CD4-positive, alpha-beta T cell treated with Interleukin-4 for 1 hour (primary cell): ENCODE results near the gene MGAT4B.

Experiments used
- DNase-seq, 2 donors: peaks; one replicate each; pipeline ENCODE4 v3.0.0-alpha.2; 2020 to 2022

The MGAT4B gene

DNA sequence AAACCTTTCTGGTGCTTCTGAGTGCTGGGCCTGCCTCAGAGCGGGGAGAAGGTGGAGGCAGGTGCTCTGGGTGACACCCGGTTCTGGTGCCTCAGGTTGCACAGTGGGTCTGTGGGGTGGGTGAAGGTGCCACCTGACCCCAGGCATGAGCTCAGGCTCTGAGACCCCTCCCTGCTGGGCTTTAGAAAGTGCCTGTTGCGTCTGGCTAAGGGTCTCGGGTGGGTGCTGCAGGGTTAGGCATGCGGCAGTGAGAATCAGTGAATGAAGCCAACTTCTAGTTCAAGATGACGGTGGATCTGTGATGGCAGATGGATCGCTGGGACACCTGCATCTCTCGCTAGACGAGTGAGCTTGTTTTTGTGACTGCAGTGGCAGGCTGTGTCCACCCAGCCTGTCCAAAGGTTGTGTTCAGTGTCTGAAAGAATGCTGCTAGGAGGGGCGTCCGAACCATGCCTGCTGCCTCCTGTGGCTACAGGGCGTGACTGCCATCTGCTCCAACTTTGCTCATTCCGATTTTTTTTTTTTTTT, 19.1 kb upstream of the MGAT4B start:
- peak in 1 of 2 donors; percentile 5 for DNase-seq

DNA sequence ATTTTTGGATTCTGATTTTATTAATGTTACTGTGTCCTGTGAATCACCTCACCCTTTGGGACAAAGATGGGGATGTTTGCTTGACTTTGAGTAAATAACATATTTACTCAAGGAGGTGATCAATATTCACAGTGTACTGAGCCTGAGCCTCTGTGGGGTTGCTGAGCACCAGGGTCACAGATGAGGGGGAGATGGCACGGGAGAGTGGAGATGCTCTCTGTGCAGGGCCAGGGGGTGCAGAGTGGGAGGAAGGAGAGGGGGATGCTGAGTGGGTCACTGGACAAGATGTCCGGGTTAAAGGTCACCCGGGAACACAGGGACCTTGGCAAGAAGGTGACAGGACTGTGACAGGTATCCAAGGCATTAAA, 18.1 kb upstream of the MGAT4B start:
- DNase-seq, result no peak

DNA sequence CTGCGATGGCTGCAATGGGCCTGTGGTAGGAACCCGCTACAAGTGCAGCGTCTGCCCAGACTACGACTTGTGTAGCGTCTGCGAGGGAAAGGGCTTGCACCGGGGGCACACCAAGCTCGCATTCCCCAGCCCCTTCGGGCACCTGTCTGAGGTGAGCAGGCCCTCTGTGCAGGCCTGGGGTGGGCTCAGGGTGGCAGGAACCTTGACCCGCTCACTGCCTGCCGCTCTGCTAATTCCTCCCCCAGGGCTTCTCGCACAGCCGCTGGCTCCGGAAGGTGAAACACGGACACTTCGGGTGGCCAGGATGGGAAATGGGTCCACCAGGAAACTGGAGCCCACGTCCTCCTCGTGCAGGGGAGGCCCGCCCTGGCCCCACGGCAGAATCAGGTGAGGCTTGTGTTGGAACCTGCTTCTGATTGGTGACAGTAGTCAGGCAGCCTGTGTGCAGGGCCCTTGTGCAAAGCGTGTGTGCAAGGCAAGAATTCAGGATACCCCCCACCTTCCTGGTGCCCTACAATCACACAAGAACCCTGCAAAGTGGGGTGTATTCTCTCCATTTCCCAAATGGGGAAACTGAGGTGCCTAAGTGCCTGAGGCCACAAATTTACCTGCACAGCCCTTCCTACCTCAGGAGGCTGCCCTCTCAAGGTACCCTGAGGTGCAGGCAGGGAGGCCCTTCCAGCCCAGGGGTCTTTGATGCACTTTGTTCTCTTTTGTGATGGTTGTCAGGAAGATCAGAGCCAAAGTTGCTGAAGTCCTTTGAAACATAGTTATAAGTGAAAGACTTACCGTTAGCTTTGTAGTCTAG, 17.5 kb upstream of the MGAT4B start:
- DNase-seq, result no peak

DNA sequence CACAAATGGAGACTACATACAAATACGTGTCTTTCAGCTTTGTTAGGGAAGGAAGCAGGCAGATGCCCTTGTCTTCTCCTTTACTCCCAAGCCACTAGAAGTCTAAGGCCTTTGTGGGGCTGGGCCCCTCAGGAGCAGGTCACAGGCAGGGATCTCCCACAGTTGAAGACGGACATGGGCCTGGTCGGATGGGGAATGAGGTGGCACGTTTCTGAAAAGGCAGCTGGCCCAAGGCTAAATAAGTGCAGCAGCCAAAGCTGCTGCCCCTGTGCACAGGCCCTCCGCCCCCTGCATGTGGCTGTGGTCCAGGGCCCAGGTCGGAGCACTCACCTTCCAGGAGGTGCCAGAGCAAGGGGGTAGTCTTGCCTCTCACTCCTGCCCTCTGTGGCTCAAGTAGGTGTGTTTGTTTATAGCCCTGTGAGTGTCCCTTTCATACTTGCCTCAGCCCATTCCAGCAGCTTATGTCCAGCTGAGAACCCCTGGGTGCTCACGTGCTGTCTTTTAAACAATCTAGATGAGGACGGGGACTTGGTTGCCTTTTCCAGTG, 15.9 kb upstream of the MGAT4B start:
- no peak for DNase-seq

DNA sequence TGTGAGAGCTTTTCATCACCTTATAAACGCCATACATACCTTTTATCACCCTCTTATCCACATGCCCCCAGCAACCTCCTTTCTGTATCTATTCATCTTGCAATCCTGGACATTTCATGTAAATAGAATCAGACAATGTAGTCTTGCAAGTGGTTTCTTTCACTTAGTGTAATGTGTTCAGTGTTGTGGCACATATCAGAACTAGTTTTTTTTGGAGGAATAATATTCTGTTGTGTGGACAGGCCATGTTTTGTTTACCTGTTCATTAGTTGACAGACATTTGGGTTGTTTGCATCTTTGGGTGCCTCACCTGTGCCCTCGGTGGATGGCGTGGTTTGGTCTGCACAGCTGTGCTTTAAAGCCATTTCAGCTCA, 15.4 kb upstream of the MGAT4B start:
- no peak for DNase-seq

DNA sequence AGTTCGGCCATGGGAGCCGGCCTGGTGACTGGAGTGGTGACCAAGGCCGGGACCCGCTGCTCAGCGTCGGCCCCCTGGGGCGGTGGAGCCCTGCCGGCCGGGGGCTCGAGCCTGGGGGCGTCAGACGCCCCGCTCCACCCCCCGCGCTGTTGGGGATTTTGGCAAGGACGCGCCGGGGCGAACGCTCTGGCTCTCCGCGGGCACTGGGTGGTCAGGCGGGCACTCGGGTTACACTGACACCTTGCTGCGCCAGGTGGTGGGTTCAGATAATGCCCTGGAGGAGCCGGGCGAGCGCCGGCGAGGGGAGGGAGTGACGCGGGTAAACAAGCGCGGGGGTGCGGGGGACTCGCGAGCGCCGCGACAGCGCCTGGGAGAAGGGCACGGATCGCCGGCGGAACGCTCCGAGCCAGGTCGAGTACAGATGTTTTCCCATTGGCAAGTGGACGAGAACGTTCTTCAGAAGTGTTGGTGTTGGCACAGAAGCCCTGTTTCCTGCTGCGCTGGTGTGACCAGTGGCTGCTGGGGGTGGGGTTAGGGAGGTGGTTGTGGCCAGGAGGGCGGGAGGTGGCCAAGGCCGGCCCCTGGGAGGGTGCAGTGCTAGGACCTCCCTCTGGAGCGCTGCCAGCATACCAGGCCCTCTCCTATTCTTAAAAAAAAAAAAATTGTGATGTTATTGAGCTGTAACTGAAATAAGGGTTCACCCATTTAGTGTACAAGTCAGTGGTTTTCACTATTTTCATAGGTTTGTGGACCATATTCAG, 14.8 kb upstream of the MGAT4B start:
- DNase-seq, result peak; percentile 91 to 93

DNA sequence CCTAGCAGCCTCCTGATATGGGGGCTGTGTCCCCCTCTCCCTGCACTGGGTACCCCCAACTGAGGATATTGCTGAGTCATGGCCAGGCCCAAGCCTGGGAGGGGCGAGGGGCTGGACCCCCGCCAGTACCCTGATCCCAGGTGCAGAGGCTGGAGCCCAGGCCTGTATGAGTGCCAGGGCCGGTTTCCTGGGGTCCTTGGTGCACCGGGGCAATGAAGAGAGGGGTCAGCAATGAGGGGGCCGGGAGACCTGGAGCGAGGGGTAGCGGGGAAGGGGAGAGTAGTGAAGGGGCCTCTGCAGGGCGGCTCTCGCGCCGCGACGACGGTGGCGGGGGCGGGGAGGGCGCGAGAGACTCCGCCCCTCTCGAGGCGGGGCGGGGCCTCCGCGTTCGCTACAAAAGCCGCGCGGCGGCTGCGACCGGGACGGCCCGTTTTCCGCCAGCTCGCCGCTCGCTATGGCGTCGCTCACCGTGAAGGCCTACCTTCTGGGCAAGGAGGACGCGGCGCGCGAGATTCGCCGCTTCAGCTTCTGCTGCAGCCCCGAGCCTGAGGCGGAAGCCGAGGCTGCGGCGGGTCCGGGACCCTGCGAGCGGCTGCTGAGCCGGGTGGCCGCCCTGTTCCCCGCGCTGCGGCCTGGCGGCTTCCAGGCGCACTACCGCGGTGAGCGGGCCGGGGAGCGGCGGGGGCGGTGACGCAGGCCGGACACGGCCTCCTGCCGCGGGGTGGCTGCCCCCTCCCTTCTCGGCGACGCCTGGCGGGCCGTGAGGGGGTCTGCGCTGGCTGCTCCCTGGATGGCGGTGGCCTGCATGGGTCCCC, 14.0 kb upstream of the MGAT4B start, which contains the start of gene SQSTM1:
TSS of gene SQSTM1 (plus strand) at position 423 of the 815 bp plus-strand sequence. CDS start at position 455, 32 bp downstream.
- DNase-seq, result peak; percentile 84 to 86

DNA sequence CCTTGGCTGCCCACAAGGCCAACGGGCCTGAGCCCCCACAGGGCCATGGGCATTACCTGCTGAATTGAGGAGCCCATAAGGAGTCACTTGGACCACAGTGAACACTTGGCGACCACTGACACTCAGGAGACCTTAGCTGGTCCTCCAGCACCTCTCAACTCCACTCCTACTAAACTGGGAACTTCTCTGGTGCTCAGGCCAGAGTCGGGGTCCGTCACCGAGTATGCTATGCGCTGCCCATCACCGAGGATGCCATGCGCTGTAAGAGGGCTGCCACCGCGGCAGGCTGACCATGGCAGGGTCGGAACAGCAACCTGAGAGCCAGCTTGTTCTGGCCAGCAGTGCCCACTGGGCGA, 13.4 kb upstream of the MGAT4B start:
- DNase-seq, result no peak

DNA sequence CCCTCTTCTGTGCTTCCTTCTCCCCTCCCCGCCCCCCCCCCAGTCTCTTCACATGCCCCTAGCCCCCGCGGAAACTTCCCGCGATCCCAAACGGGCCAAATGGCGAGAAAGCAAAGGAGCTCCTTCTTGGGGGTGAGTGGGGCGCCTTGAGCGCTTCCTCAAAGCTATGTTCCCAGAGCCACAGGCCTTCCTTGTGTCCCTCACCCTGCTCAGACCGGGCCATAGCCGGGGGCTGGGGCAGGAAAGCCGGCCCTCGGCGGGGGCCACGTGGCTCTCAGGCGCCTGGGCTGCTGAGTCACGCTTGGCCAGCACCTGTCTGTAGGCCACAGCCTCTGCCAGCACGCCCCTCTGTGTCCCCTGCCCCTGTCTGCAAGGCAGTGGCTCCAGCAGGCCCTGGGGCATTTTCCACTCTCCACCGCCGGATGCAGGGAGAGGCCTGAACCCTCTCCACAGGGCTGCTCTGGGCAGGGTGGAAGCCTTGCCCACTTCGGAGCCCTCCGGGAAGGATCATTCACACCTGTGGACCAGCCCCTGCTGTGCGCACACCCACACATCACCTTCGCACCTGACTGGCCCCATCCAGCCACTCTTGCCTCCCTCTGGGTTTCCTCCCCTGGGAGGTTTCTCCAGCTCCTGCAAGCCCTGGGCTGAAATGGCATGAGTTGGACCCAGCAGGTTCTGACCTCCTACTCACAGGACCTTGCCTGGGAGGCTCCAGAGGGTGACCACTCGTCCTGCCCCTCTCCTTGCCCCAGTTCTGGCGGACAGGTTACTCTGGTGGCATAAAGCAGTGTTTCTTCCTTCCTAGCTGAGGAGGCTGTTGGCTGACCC, 12.8 kb upstream of the MGAT4B start:
- peak; percentile 49 to 55 for DNase-seq

DNA sequence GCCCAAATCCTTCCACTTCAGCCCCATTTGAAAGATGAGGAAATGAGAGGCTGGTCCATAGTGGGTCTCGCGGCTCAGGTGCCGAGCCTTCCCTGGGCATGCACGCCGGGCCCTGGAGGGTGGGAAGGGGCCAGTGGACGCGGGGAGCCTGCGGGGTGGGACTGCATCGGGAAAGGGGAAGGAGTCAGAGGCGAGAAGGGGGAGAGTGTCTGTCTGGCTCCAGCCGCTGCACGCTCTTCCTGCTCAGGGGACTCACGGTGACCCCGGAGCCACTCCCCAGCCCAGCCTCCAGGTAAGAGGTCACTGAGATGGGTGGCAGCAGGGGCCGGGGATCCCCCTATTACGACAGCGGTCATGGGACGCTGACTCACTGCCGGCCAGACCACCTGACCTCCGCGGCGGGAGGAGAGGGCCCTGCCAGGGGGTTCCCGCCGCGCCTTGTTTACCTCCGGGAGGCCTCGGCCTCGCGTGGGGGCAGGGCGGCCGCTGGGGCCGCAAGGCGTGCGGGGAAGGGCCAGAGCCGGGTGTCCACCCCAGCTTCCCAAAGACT, 12.2 kb upstream of the MGAT4B start:
- DNase-seq, result peak; percentile 93 to 95

DNA sequence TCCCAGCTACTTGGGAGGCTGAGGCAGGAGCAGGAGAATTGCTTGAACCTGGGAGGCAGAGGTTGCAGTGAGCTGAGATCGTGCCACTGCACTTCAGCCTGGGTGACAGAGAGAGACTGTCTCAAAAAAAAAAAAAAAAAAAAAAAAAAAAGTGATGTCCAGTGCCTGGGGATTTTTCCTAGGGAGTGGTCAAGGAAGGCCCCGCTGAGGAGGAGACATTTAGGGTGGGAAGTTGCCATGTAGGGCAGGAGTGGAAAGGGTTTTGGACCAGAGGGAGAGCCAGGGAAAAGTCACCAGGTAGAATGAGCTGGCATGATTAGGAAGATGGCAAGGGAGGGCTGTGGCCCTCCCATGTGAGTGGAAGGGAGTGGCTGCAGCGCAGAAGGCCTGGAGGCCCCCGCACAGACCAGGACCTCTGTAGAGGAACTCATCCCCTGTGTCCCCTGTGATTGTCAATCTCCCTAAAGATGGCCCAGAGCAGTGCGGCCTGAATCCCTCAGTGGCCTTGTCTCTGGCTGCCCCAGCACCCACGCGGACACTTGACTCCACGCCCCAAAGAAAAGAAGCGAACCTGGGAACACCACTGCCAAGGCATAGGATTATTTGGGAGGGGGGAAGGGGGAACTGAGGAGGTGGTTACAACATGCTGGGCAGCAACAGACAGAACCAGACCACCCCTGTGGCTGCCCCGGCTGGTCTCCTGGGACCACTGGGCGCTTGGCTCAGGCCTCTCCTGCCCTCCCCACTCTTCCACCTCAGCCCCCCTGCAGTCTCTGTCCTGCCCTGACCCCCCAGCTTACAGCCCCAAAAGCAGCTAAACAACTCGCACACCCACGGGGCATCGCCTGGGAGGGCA, 11.5 kb upstream of the MGAT4B start:
- no peak for DNase-seq

DNA sequence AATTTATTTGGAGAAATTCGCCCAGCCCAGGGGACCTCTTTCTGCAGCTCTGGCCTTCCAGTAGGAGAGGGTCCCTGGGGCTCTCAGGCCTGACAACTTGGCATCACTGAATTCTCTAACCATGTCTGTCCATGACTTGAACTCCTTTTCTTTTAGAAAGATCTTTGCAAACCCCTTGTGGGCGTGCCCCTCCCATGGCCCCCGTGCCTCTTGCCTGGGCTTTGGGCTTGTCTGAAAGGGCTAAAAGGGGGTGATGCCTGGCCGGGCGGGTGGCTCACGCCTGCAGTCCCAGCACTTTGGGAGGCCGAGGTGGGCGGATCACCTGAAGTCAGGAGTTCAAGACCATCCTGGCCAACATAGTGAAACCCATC, 10.8 kb upstream of the MGAT4B start:
- DNase-seq, result no peak

DNA sequence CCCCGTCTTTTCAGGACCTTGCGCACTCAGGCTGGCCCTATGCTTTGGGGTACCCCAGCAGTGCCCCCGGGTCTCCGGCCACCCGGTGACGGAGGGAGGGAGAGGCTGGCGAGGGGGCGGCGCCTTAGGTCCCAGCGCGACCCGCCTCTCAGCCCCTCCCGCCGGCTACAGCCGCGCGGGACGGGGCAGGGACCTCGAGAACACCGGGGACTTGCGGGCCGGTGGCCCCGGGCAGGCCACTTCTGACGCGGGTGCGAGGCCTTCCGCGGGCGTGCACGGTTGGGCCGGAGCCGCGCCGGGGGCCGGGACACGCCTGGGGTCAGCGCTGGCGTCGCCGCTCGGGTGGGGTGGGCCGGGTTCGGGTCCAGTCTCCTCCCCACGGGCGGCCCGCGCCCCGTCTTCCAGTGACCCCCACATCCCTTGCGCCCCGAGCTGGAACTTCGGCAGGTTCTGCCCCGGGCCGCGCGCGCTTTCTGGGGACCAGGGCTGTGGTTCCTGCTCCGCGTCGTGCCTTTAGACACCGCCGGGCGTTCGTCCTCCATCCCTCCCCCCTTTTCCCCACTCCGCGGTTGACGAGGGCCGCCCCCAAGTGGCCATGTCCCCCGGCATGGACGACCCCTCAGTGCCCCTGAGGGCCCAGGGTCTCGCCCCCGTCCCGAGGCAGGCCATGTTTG, 10.3 kb upstream of the MGAT4B start:
- DNase-seq, result no peak

DNA sequence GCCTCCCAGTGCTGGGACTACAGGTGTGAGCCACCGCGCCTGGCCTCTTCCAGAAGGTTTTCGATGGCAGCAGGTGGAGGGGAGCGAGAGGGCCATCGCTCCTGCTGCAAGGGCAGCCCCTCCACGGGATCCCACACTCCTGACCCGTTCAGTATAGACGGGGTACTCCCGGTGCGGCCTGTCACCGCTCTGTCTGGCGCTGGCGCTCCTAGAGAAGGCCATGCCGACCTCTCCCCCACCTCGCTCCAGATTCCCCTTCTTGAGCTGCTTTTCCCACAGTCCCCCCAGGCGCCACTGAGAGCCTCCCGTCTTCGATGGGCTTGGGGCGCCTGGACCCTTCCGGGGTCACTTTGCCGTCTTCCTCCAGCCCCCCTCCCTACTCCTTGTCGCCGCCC, 9.7 kb upstream of the MGAT4B start:
- DNase-seq, result no peak

DNA sequence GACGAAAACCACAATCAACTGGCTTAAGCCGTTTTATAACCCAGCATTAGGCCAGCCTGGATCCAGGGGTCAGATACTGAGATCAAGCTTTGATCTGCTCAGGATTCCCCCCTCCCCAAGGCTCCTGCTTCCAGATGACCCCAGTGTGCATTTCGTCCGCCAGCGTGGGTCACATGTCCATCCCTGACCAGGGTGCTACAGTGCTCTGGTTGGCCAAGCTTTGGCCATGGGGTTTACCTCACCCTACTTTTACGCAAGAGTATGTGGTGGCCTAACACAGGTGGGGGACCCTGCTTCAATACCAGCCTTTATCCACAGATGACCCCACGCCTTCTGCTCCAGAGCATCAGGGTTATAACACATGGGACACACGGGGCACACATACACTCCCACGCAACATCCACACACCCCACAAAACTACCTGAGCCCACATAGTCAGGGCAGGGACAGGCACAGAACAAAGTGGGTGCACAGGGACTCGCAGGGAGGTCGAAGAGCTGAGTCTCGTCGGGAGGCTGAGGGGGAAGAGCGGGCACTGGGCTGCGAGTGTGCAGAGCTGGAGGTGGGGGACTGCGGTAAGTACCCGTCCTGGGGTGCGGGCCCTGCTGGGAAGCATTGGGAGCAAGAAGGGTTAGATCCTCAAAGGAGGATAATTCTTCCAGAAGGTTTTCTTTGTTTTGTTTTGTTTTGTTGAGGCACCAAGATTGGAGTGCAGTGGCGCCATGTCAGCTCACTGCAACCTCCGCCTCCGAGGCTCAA, 9.0 kb upstream of the MGAT4B start:
- DNase-seq, result no peak

DNA sequence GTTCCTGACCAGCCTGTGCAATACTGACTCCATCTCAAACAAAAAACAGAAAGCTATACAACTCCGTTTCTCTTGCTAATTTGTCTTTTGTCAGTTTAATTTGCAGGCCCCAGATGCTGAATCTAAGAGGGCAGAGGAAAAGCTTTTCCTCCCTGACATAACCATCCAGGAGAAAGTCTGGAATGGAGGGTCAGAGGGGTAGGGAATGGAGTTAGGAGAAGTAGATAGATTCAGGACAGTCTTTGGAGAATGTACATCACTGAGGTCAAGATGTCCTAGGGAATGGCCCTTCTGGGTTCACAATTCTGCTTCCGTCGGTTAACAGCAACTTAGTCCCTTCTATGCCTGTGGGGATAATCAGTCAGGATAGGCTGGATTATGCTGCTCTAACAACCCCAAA, 7.4 kb upstream of the MGAT4B start:
- DNase-seq, result no peak

DNA sequence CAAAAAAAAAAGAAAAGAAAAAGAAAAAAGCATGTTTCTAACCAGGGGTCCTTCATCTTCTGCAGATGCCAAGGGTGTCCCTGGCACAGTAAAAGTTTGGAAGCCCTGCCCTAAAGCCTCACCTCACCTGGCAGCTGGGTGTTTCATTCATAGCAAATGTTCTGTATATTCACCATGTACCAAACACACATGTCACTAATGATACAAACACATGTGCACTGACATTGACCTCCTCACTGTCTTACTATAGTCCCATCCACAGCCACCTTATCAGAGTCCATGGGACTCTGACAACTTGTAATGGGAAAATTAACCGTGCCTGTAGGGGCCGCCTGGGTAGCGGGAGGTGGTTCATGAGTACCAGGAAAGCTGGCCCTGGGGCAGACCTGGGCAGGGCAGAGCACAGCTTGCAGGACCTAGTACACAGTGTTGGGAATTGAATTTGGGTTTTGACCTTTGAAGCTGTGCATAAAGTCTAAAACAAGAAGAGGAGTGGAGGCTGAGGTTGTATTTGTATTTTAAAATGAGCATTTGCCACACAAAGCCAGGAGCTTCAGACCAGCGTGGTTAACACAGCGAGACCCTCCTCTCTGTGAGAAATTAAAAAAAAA, 6.4 kb upstream of the MGAT4B start:
- DNase-seq, result no peak

DNA sequence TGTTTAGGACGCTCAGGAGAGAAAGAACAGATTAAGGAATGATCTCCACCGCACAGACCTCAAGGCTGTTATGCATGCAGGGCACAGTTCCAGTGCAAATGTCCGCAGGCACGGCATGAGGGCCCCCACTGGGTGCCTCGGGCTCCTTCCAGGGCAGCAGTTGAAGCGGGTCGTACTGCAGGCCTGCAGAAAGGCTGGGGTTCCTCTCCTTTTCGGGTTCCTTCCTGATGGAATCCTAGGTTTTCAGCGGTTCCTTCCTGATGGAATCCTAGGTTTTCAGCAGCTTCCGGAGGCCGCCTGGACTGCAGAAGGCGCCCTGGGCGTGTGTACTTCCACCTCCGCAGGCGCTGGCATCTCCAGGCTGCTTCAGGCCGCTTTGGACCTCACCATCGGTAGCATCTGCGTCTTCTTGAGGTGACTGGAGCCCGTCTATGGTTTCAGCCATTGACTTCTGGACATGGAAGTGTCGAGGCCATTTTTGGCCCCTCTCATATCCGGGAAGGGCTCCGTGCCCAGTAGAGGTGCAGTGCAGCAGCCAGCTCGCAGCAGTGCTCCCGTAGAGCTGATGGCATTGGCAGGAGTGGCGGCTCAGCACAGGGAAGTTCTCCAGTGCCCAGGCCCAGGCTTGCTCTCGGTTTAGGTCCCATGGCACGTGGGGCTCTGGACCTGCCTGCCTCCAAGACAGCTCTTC, 5.6 kb upstream of the MGAT4B start:
- no peak for DNase-seq
